ENCODE results near the gene PALM2AKAP2.

Gene PALM2AKAP2

DNA sequence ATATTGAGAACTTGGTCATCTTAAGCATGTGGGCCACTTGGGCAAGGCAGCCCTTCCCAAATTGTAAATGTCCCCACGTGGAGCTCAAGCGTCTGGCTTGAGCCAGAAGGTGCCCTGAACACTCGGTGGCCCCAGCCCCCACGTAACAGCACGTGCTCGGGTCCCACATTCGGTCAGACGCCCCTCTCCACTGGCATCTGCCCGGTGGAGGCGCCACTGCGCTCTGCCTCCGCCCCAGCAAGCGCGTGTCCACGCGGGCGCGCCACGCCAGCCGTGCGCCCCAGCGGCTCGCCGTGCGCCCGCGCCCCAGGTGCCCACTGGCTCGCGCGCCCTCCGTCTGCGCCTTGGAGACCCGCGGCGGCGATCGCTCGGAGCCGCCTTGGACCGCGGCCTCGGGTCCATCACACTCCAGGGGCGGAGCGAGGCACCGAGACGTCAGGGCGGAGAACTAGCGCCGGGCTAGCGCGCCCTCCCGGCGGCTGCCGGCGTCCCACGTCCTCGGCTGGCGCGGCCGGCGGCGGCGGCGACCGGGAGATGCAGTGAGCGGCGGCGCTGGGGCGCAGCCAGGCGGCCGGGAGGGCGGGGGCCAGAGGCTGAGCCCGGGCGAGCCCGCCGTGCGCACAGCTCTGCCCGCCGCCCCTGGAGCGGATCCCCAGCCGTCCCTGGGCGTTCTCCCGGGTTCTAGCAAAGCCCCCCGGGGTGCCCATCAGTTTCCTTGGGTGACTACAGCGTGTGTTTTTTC is at the start of gene PALM2AKAP2:
Gene PALM2AKAP2, plus strand, starts transcription at position 488 of the 742 bp plus-strand sequence. CDS start 291 bp downstream, outside the sequence.
- DNase-seq (ENCODE audit: low read depth): no peak

DNA sequence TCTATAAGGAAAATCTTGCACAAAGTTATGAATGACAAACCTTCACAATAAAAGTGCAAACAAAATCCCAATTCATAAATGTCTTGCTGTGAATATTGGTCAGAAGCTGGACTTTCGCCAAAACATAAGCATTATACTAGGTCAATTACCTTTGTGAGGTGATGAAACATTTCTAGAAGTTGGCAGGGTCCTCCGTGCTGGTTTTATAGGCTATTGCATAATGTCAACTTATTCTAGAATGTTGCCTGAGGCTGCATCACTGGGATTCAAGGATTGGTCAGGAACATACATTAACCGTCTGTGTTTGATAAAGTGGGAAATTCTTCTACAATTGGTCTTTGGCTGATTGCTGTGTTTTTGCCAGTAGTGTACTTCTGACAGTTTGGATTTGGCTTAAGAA is 49.8 kb upstream of the PALM2AKAP2 start:
- DNase-seq (ENCODE audit: low read depth): no peak

DNA sequence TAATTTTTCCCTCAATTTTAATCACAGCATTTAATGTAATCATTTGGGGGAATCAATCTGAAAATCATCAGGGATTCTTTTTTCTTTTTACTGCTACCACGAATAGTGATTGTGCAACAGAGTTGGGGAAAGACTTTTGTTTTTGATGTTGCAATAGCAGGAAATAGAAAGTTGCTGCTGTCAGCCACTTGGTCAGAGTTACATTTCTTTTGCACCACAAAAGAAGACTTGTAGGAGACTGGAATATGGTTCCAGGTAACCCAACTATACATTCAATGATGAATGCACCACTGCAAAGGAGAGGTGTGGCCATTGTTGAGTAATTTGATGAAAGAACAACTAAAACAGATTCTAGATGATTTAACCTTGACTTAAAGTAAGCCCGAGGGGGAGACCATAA is 46.3 kb upstream of the PALM2AKAP2 start:
- DNase-seq (ENCODE audit: low read depth): no peak

DNA sequence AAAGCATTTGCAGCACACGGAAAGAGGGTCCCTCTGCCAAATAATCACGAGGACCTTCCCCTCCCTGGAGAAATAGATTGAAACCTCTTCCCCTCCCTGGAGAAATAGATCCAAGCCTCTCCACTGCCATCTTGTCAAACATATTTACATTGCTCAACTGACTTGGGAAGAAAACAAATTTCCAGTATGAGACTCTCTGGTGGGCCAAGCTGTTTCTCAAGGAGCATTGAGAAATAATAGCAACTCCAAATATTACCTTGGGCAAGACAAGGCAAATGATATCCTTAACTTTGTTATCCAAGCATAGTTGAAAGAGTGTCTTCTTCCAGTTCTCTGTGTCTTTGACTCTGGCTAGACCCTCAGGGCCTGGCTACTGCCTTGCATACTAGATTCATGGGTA is 45.2 kb upstream of the PALM2AKAP2 start:
- DNase-seq (ENCODE audit: low read depth): no peak

DNA sequence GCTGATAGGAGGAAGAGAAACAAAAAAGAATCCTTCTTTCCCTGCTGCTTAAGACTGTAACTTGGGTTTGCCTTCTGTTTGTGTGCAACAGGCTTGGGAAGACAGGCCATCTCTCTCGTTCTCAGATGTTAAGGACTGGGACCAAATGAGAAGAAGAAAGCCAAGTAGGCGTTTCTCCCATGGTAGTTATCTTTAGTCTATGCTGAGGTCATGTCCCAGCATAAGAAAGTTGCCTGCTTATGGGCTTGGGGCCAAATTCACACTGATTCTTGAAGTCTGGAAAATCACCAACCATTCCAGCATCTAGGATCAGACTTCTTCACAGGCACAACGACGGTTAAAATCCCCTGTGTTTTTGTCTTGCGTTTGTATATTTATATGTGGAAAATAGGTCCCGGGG is 44.2 kb upstream of the PALM2AKAP2 start:
- DNase-seq (ENCODE audit: low read depth): no peak

DNA sequence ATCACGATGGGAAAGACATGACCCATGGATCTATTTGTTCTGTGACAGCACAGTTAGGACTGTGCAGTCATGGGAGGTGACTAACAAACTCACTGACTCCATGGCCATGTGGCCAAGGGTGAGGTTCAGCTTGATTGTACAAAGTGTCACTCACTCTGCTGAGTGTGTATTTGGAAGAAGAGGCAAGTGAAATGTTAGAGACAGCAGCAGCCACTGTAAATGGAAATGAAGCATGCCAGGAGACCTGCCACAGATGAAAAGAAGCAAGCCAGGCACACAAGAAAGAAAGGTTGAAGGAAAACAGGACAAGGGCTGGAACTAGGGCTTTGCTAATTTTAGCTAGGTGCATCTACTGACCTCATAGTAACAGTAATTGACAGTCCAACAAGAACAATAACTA is 42.7 kb upstream of the PALM2AKAP2 start:
- DNase-seq (ENCODE audit: low read depth): no peak

DNA sequence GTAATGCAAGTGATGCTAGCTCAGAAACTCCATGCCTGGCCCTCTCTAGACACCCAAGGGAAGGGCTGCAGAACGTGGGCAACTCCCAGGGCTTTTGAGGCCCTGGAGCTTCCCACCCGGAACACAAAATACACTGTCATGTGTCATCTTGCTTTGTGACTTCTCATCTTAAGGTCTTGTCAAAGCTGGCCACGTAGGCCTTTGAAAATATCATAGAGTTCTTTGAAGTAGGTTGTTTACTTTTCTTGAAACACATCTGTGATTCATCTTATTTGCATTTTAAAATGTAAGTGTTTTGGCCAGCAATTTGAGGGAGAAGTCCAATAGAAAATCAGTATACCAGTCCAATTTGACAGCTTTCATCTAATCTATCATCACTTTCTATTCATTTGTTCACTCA is 40.2 kb upstream of the PALM2AKAP2 start:
- no peak for DNase-seq (ENCODE audit: low read depth)

DNA sequence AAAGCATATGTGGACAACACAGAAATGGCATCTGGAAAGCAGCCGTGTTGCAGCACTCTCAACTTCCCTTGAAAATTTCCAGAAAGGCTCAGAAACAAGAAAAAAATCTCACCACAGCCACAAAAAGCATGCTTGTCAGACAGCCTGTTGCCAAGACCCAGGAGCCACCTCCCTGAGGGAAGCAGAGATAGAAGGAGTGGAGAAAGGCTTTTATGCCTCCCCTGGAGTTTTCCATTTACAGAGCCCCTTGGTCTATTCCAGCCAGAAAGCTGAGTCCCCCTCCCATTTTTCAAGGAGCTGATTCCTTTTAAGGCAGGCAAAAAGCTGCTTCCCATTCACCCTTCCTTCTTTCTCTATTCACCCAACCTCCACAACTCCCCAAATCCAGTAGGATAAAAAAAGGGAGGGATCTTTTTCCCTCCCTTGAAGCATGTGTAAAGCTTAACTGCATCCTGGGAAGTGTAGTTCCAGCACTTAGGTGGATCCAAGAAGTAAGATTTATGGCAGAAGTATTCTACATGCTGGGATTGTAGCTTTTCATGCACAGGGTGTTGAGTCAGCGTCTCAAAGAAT is 37.1 kb upstream of the PALM2AKAP2 start:
- DNase-seq (ENCODE audit: low read depth): no peak

DNA sequence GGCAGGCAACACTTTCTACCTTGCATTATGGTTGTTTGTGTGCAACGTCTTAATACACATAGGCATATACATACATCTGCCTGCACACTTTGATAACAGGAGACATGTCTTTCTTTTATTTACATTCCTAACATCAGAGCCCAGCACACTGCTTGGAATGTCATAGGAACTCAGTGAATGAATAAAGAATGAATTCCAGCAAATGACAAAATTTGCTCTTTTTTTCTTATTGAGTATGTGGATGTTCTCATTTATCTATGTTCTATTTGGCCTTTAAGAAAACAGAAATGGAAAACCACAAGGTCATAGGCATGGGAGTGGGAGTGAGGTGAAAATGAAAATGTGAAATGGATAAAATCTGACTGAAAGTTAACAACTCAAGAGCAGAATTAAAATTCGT is 36.3 kb upstream of the PALM2AKAP2 start:
- no peak for DNase-seq (ENCODE audit: low read depth)

DNA sequence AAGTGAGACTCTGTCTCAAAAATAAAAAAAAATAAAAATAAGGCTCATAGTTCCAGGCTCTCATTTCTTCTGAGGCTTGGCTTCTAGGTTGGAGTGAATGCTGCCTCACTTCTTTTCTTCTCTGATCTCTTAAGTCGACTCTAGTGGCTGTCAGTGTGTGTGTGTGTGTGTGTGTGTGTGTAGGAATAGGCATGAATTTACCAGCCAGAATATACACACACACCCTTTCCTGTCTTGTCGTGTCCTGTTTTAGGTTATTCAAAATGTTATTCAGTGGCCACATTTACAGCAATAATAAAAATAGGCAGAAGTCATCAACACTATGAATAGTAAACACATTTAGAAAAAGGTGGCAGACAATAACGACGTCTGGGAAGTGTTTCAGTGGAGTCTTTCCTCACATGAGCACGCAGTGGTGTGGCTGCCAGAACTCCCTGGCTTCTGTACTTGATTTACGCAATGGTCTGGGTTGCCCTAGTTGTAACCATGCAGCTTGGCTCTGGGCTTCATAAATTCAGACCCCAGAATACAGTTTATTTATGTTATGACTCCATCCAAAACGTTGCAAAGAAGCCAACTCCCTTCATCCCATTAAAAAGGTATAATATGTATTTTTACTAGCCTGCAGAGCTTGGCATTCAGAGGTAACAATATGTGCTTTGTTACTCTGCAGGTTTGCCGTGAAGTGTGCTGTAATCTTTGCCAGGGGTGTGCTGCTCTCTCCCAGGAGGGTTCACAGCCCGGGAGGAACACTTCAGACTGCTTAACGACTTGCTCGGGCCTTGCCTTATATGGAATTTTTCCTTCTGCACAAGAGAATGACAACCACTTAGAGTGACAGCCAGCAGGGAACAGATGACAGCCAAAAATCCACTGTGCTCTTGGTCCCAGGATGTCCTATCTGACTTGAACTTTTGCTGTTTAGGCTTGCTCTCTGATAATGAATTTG is 34.4 kb upstream of the PALM2AKAP2 start:
- DNase-seq (ENCODE audit: low read depth): no peak

DNA sequence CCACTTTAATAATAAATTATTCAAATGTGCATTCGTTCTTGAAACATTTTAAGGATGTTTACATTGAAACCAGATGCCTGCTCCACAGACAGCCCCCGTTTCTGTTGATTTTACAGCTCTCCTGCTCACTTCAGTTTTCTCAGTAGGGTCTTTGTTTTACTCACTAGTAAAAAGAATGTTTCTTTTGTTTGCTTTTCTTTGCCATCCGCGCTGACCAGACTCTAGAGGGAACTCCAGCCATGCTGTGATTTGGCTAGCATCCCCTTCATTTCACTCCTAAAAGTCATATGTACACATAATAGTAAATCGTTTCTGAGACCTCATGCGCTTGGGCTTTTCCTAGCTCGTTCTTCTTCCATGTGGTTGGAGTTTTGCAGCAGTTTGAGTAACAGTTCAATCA is 28.7 kb upstream of the PALM2AKAP2 start:
- DNase-seq (ENCODE audit: low read depth): no peak

DNA sequence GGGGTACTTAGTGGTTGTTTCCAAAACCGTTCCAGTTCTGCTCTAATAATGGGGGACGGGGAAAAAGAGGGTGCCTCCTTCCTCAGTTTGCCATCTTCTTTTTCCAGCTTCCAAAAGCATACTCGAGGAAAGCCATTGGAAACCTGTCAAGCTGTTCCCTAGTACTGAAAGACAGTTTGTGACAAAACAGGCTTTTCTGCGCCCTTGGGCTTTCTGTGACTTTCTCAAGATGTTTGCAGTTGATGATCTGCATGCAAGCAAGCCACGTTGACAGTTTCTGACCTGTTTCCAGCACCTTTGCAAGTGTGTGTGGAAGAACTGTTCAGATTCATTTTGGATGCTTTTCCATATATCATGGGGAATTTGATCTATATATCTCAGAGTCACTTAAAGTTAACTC is 26.7 kb upstream of the PALM2AKAP2 start:
- DNase-seq (ENCODE audit: low read depth): no peak

DNA sequence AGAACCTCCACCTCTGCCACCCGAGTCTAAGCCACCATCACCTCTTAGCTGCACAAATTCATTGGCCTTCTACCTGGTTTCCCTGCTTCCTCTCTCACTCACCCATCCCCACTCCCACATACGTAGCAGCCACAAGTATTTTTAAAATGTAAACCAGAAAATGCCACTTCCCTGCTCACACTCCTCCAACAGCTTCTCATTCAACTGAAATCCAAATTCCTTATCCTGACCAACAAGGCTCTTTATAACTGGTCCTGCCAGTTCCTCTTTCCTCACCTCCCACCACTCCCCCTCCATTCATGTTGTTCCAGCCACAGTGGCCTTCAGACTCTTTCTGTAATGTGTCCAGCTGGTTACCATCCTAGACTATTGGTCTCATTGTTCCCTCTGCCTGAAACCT is 25.0 kb upstream of the PALM2AKAP2 start:
- no peak for DNase-seq (ENCODE audit: low read depth)

DNA sequence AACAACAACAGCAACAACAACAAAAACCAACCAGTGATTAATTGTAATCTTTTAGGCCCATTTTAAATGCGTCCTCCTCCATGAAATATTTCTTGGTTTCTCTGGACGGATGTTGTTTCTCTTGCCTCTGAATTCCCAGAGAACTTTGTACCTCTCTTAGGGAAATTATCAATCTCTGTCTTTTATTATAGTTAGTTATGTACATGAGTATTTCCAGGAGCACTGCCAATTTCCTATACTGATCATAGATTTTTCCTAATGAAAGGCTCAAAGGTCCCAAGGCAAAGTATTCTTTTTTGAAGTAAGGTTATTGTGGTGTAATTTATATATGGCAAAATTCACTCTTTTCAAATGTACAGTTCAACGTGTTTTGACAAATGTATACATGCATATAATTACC is 20.4 kb upstream of the PALM2AKAP2 start:
- DNase-seq (ENCODE audit: low read depth): no peak

DNA sequence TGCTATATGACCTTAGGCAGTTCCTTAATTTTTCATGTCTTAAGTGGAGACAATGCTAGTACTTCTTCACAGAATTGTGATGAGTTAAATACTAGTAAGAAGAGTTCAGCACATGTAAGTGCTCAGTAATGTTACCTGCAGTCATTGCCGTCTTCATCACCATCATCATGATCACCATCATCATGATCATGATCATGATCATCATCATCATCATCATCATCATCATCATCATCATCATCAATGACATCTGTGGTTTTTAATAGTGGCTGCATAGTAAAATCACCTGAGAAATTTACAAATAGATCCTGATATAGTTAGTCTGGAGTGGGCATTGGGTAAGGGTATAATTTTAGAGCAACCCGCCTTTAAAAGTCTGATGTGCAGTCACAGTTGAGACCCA is 14.7 kb upstream of the PALM2AKAP2 start:
- no peak for DNase-seq (ENCODE audit: low read depth)

DNA sequence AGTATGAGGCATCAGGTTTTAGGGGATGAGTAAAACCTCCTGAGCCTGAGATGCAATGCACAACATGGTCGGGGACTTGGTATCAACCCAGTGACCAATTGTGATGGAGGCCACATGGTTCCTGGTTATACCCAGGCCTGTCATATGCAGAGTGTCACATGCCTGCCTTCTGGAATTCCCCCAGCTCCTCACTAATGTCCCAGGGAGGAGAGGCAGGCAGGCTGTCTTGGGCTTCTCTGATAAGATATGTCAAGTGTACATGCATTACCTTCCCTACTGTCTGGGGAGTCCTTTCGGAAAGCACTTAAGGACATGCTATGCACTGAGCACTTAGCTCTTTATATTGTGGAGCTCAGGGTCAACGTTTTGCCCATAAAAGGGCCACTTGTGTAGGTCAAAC is 14.2 kb upstream of the PALM2AKAP2 start:
- no peak for DNase-seq (ENCODE audit: low read depth)

DNA sequence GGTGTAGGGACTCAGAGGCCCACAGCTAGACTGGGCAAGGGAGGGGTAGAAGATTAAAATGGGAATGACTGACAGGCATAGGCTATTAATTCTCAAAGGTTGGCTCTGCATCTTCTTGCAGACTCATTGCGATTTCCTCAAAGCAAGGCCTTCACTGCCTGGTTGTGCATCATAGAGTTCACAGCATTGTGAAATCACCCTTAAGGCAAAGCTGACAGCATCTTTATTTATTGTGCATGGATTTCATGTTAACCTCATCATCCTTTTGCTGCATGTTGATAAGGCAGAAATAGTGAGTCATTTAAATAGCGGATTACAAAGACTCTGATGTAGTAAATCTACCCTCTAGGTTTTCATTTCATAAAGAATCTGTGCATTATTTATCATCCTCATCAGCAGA is 13.6 kb upstream of the PALM2AKAP2 start:
- no peak for DNase-seq (ENCODE audit: low read depth)

DNA sequence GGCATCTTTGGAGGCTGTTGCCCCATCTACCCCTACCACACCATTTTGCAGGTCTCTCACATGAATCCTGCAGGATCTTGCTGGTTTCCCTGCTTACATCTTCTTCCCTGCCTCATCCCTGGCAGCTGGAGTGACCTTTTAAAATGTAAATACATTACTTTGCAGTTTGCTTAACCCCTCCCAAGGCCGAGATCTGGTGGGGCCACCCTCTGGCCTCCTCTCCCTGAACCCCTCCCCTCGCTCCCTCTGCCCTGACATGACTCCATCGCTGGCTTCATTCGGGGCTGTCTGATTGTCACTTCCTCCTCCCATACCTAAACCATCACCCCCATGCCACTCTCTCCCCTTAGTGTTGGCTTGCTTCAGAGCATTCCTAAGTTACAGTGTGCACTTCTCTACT is 12.6 kb upstream of the PALM2AKAP2 start:
- DNase-seq (ENCODE audit: low read depth): no peak

DNA sequence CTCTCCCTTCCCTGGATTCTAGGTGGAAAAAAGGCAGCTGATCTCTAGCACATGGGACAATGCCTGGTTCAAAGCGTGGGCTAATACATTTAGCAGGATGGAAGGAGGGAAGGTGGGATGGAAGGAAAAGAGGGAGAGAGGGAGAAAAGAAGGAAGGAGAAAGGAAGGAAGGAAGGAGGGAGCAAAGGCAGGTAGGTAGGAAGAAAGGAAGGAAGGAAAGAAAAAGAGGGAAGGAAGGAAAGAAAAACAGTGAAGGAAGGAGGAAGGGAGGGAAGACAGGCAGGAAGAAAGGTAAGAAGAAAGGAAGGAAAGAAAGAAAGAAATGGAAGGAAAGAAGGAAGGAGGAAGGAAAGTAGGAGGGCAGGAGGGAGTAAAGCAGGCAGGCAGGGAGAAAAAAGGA is 12.2 kb upstream of the PALM2AKAP2 start:
- no peak for DNase-seq (ENCODE audit: low read depth)

DNA sequence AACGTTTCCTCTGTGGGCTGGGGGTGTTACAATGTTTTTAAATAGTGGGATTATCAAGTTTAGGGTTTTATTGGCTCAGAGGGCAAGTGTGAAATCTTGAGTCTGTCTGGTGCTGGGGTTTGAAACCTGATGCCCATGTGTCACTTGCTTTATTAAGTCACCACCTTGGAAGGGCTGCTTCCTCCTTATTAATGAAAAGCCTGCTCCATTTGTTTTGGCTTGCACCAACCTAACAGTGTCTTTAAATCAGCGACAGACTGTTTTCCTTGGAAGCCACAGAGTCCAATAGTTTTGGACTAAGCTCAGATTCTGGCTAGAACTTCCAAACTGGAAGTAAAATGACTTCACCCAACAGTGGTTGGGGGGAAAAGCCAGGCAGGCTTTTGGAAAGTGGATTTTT is 10.7 kb upstream of the PALM2AKAP2 start:
- no peak for DNase-seq (ENCODE audit: low read depth)

DNA sequence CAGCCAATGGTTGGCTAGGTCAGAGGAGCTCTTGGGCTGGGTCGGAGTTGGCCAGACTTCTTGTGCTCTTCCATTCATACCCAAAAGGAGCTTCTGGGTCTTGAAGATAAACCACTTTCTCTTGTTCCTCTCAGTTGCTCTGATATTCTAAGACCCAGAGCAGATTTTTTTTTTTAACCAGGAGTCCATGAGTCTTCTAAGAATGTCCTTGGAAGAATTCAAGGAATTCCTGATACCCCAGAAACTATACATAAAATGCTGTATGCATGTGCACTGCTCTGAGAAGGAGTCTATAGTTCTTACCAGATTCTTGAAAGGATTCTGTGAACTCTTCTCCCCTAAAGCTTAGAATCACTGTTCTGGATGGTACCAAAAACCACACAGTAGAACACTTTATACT is 9.9 kb upstream of the PALM2AKAP2 start:
- no peak for DNase-seq (ENCODE audit: low read depth)

DNA sequence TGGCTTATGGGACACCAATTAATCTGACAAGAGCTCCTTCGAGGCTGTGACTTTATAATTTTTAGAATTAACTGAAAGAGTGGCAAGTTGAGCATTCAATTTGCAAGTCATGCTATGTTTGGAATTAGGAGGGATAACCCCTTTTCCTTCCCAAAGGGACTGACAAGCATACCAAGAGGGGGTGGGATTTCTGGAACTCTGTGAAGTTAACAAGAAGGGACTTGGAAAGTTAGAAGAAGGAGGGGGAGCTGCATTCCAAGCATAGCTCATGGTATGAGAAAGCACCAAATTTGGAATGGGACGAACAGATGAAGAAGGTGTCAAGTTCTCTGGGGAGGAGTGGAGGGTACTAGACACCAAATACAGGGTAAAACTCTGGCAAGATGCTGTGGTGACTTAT is 8.9 kb upstream of the PALM2AKAP2 start:
- no peak for DNase-seq (ENCODE audit: low read depth)
